Ishikawa (cell line): ENCODE results near the gene DBR1.

Experiments used
- CEBPB ChIP-seq: IDR thresholded peaks from 2 replicates; pipeline ENCODE4 v1.6.1; 2012
- CREB1 ChIP-seq: IDR thresholded peaks from 2 replicates; pipeline ENCODE4 v1.6.1; 2012; ENCODE audit warnings: low read depth
- EGR1 ChIP-seq: IDR thresholded peaks from 2 replicates; pipeline ENCODE4 v1.6.1; 2012
- EP300 ChIP-seq: IDR thresholded peaks from 2 replicates; pipeline ENCODE4 v1.6.1; 2012; ENCODE audit warnings: borderline replicate concordance
- FOXM1 ChIP-seq: IDR thresholded peaks from 2 replicates; pipeline ENCODE4 v1.6.1; 2012; ENCODE audit warnings: low read depth, borderline replicate concordance
- NFIC ChIP-seq: IDR thresholded peaks from 2 replicates; pipeline ENCODE4 v1.6.1; 2012
- RAD21 ChIP-seq: IDR thresholded peaks from 2 replicates; pipeline ENCODE4 v1.6.1; 2012; ENCODE audit warnings: low read depth
- REST ChIP-seq: IDR thresholded peaks from 2 replicates; pipeline ENCODE4 v1.6.1; 2012; ENCODE audit warnings: low read depth, mild to moderate bottlenecking
- TAF1 ChIP-seq: IDR thresholded peaks from 2 replicates; pipeline ENCODE4 v1.6.1; 2012; ENCODE audit warnings: low read depth, mild to moderate bottlenecking
- TCF12 ChIP-seq: IDR thresholded peaks from 2 replicates; pipeline ENCODE4 v1.6.1; 2012; ENCODE audit warnings: low read depth
- TEAD4 ChIP-seq: IDR thresholded peaks from 2 replicates; pipeline ENCODE4 v1.6.1; 2012
- YY1 ChIP-seq: IDR thresholded peaks from 2 replicates; pipeline ENCODE4 v1.6.1; 2012; ENCODE audit warnings: low read depth
- ZBTB7A ChIP-seq: IDR thresholded peaks from 2 replicates; pipeline ENCODE4 v1.6.1; 2012; ENCODE audit warnings: low read depth
- TF ChIP-seq, protein P1 (sequence below): IDR thresholded peaks from 2 replicates; pipeline ENCODE4 v1.6.1; 2012
- TF ChIP-seq, protein P2 (sequence below): IDR thresholded peaks from 2 replicates; pipeline ENCODE4 v1.6.1; 2012

The DBR1 gene, protein sequence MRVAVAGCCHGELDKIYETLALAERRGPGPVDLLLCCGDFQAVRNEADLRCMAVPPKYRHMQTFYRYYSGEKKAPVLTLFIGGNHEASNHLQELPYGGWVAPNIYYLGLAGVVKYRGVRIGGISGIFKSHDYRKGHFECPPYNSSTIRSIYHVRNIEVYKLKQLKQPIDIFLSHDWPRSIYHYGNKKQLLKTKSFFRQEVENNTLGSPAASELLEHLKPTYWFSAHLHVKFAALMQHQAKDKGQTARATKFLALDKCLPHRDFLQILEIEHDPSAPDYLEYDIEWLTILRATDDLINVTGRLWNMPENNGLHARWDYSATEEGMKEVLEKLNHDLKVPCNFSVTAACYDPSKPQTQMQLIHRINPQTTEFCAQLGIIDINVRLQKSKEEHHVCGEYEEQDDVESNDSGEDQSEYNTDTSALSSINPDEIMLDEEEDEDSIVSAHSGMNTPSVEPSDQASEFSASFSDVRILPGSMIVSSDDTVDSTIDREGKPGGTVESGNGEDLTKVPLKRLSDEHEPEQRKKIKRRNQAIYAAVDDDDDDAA

DNA sequence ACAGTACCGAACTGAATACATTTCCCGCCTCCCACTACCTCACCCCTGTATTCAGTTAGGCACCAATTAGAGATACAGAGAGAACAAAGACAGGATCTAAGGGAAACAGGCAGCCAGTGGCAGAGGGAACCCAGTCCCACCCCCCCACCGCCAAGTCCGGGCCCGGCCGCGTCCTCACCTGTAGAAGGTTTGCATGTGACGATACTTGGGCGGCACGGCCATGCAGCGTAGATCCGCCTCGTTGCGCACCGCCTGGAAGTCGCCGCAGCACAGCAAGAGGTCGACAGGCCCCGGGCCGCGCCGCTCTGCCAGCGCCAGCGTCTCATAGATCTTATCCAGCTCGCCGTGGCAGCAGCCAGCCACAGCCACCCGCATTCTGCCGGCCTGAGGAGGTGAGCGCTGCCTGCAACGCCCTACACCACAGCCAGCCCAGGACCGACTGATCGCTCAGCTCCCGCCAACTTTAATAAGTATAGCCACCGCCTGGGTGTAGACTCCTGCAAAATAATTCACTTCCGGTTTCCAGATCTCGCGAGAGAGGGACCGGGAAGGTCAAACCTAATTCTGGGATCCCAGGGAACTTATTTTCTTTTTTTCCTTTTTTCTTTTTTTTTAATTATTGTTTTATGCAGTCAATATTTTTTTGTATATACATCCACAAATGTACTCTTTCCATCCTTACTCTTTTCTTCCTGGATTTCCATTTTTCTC is at the start of gene DBR1:
DBR1 (minus strand) TSS at position 501 of the 711 bp plus-strand sequence; CDS start at position 375, 126 bp downstream.
- TF ChIP-seq ZBTB7A = no peak
- TF ChIP-seq, protein P1, sequence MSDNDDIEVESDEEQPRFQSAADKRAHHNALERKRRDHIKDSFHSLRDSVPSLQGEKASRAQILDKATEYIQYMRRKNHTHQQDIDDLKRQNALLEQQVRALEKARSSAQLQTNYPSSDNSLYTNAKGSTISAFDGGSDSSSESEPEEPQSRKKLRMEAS = peak; percentile 85
- TF ChIP-seq TAF1 = peak; percentile 91
- TF ChIP-seq YY1 = peak; percentile 67; the same call in 1 of the 2 replicates
- TF ChIP-seq NFIC = no peak
- TF ChIP-seq CREB1 = 0 out of 2 replicates have a peak, but pooled peaks have one; percentile 9
- no peak for TF ChIP-seq RAD21
- TF ChIP-seq TEAD4 = 0 out of 2 replicates have a peak, but pooled peaks have one; percentile 10
- TF ChIP-seq, protein P2, sequence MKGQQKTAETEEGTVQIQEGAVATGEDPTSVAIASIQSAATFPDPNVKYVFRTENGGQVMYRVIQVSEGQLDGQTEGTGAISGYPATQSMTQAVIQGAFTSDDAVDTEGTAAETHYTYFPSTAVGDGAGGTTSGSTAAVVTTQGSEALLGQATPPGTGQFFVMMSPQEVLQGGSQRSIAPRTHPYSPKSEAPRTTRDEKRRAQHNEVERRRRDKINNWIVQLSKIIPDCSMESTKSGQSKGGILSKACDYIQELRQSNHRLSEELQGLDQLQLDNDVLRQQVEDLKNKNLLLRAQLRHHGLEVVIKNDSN = peak; percentile 27; the same call in 1 of the 2 replicates
- no peak for TF ChIP-seq FOXM1
- TF ChIP-seq EP300 = peak; percentile 37; the same call in 1 of the 2 replicates
- TF ChIP-seq EGR1 = no peak
- no peak for TF ChIP-seq CEBPB
- no peak for TF ChIP-seq REST
- TF ChIP-seq TCF12 = peak; percentile 61

GRCh38 chr3:138222942-138223287 is 48.2 kb upstream of the DBR1 start:
- TF ChIP-seq ZBTB7A = no peak
- no peak for TF ChIP-seq YY1
- TF ChIP-seq CREB1 = no peak
- no peak for TF ChIP-seq REST
- TF ChIP-seq EP300 = no peak
- TF ChIP-seq TEAD4 = no peak
- TF ChIP-seq NFIC = no peak
- no peak for TF ChIP-seq CEBPB
- no peak for TF ChIP-seq EGR1
- no peak for TF ChIP-seq TAF1
- TF ChIP-seq, protein P2 = no peak
- TF ChIP-seq TCF12 = no peak
- TF ChIP-seq, protein P1 = no peak

GRCh38 chr3:138222131-138222941 is 47.6 kb upstream of the DBR1 start:
- TF ChIP-seq ZBTB7A (no peak), NFIC (no peak), TAF1 (no peak), TEAD4 (no peak)
- TF ChIP-seq, protein P1 = no peak

DNA sequence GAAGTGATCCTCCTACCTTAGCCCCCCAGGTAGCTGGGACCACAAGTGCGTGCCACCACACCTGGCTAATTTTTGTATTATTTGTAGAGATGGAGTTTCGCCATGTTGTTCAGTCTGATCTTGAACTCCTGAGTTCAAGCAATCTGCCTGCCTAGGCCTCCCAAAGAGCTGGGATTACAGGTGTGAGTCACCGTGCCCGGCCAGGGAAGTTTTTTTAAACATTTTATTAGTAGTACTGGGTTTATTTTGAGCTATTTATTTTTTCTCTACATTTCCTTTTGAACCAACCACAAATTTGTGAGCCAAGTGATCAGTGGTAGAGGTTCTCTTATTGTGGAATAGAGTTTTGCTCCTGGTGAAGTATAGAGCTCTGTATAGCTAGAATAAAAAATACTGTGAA is 46.1 kb upstream of the DBR1 start:
- no peak for TF ChIP-seq REST
- TF ChIP-seq, protein P1 = no peak
- TF ChIP-seq EGR1 = no peak
- TF ChIP-seq EP300 = no peak
- TF ChIP-seq NFIC = no peak
- no peak for TF ChIP-seq TEAD4
- no peak for TF ChIP-seq TCF12
- no peak for TF ChIP-seq YY1
